IMR-90 (cell line): ENCODE measurements around the gene CYP2B6. TPM values are rescaled to one million over a fixed set of nuclear protein-coding genes. Genes with fewer than 3 reads are reported as not detected.

Source experiments
- ATAC-seq: fragments of 200-7000 bp; cut with Tn5 transposase; 2 replicates; pipeline ENCODE4 v1.9.1; 2020; ENCODE audit warnings: low read depth, mild to moderate bottlenecking, moderate library complexity
- BruUV-seq: library from RNA; stranded (reverse); fragments of 400-500 nt; replicated peaks from 2 replicates; lab custom pipeline; 2021; lab: Mats Ljungman, UMichigan
- CTCF ChIA-PET: fragments of 300-600 bp; formaldehyde crosslinking; extraction: SDS; loops from one replicate; lab custom pipeline; 2021; ENCODE audit warnings: antibody characterized with exemption; lab: Yijun Ruan, JAX
- POLR2A ChIA-PET: fragments of 300-600 bp; sonication (Branson Sonifier 250); formaldehyde crosslinking; loops from one replicate; lab custom pipeline; 2022; ENCODE audit warnings: antibody characterized with exemption; ENCODE audit not compliant: unreplicated experiment; lab: Charles Lee
- DNase-seq: peaks from one replicate; pipeline ENCODE4 v3.0.0; 2013
- H2AFZ ChIP-seq: replicated peaks from 2 replicates; pipeline ENCODE3; 2013; ENCODE audit warnings: low read length, mild to moderate bottlenecking; ENCODE audit not compliant: poor library complexity
- H2AK5ac ChIP-seq: 2 replicates; pipeline ENCODE4 v1.6.1; 2013; ENCODE audit warnings: low read depth, low read length, inconsistent platforms
- H2AK9ac ChIP-seq: replicated peaks from 2 replicates; pipeline ENCODE3; 2013; ENCODE audit warnings: mild to moderate bottlenecking, low read depth, low read length, moderate library complexity; ENCODE audit not compliant: poor library complexity
- H2BK120ac ChIP-seq: 2 replicates; pipeline ENCODE4 v1.6.1; 2013; ENCODE audit warnings: low read depth, low read length, inconsistent platforms
- H2BK15ac ChIP-seq: 3 replicates; pipeline ENCODE4 v1.6.1; 2013; ENCODE audit warnings: low read depth, low read length, inconsistent platforms
- H2BK20ac ChIP-seq: 2 replicates; pipeline ENCODE4 v1.6.1; 2013; ENCODE audit warnings: low read depth, mild to moderate bottlenecking, inconsistent platforms, low read length, moderate library complexity
- H2BK5ac ChIP-seq: 2 replicates; pipeline ENCODE4 v1.6.1; 2013; ENCODE audit warnings: mild to moderate bottlenecking, low read depth, low read length, inconsistent platforms; ENCODE audit not compliant: poor library complexity, severe bottlenecking
- H3K14ac ChIP-seq: replicated peaks from 2 replicates; pipeline ENCODE4 v1.6.1; 2013; ENCODE audit warnings: low read depth, low read length, inconsistent platforms
- H3K18ac ChIP-seq: 2 replicates; pipeline ENCODE4 v1.6.1; 2013; ENCODE audit warnings: low read depth, low read length, control low read depth
- H3K23ac ChIP-seq: 2 replicates; pipeline ENCODE4 v1.6.1; 2013; ENCODE audit warnings: low read depth, low read length, inconsistent platforms
- H3K27ac ChIP-seq: 2 replicates; pipeline ENCODE4 v1.5.1; 2013; ENCODE audit warnings: mild to moderate bottlenecking, control low read depth, low read length; ENCODE audit not compliant: insufficient read depth
- H3K27me3 ChIP-seq: 2 replicates; pipeline ENCODE4 v1.6.1; 2013; ENCODE audit warnings: low read length; ENCODE audit not compliant: control insufficient read depth, insufficient read depth
- H3K36me3 ChIP-seq: 2 replicates; pipeline ENCODE4 v1.6.1; 2013; ENCODE audit warnings: low read length, mixed read lengths; ENCODE audit not compliant: control insufficient read depth, insufficient read depth
- H3K4ac ChIP-seq: 2 replicates; pipeline ENCODE4 v1.6.1; 2013; ENCODE audit warnings: low read depth, low read length, inconsistent platforms
- H3K4me1 ChIP-seq: 2 replicates; pipeline ENCODE4 v1.6.1; 2013; ENCODE audit warnings: low read length, mixed read lengths; ENCODE audit not compliant: control insufficient read depth, insufficient read depth
- H3K4me2 ChIP-seq: 2 replicates; pipeline ENCODE4 v1.6.1; 2013; ENCODE audit warnings: low read depth, mild to moderate bottlenecking, control low read depth, low read length, moderate library complexity
- H3K4me3 ChIP-seq: 2 replicates; pipeline ENCODE4 v1.5.1; 2013; ENCODE audit warnings: low read depth, mild to moderate bottlenecking, control low read depth, low read length, moderate library complexity; ENCODE audit not compliant: insufficient read depth
- H3K56ac ChIP-seq: 2 replicates; pipeline ENCODE4 v1.6.1; 2013; ENCODE audit warnings: low read length, inconsistent platforms; ENCODE audit not compliant: insufficient read depth; ENCODE audit errors: extremely low read depth
- H3K79me1 ChIP-seq, 2 experiments: 2 replicates each; pipeline ENCODE4 v1.6.1; 2013; ENCODE audit warnings: low read length in 2 of 2, inconsistent platforms in 1 of 2, low read depth in 1 of 2
- H3K9ac ChIP-seq: 2 replicates; pipeline ENCODE4 v1.6.1; 2013; ENCODE audit warnings: low read depth, low read length, control low read depth
- H3K9me1 ChIP-seq: 2 replicates; pipeline ENCODE4 v1.6.1; 2013; ENCODE audit warnings: low read length, inconsistent platforms; ENCODE audit not compliant: insufficient read depth
- H3K9me3 ChIP-seq: 2 replicates; pipeline ENCODE4 v1.6.1; 2013; ENCODE audit warnings: low read length; ENCODE audit not compliant: control insufficient read depth, insufficient read depth
- H4K20me1 ChIP-seq: 2 replicates; pipeline ENCODE4 v1.6.1; 2013; ENCODE audit warnings: low read length, inconsistent platforms; ENCODE audit not compliant: insufficient read depth
- H4K5ac ChIP-seq: 2 replicates; pipeline ENCODE4 v1.6.1; 2013; ENCODE audit warnings: mild to moderate bottlenecking, low read depth, low read length, control low read depth
- H4K8ac ChIP-seq, 2 experiments: 2 replicates each; pipeline ENCODE4 v1.6.1; 2013; ENCODE audit warnings: low read depth in 2 of 2, low read length in 2 of 2, control low read depth in 1 of 2, inconsistent platforms in 1 of 2
- H4K91ac ChIP-seq: 2 replicates; pipeline ENCODE4 v1.6.1; 2013; ENCODE audit warnings: low read depth, low read length, inconsistent platforms; ENCODE audit not compliant: insufficient read depth
- CEBPB ChIP-seq: IDR thresholded peaks from 2 replicates; pipeline ENCODE4 v1.6.1; 2012; ENCODE audit warnings: low read depth, low read length, improper control_type of control experiment
- CHD1 ChIP-seq: IDR thresholded peaks from 2 replicates; pipeline ENCODE4 v1.6.1; 2012; ENCODE audit warnings: low read depth, low read length, improper control_type of control experiment
- NFE2L2 ChIP-seq: fragments of 150-350 bp; IDR thresholded peaks from 2 replicates; pipeline ENCODE4 v1.6.1; 2016; ENCODE audit warnings: low read depth, mild to moderate bottlenecking, low read length
- POLR2A ChIP-seq: IDR thresholded peaks from 2 replicates; pipeline ENCODE4 v1.6.1; 2012; ENCODE audit warnings: mild to moderate bottlenecking, low read depth, low read length
- RFX5 ChIP-seq: IDR thresholded peaks from 2 replicates; pipeline ENCODE4 v1.8.0; 2012; ENCODE audit warnings: low read depth, mild to moderate bottlenecking, low read length, moderate library complexity
- SMC3 ChIP-seq: fragments of 150-350 bp; IDR thresholded peaks from 2 replicates; pipeline ENCODE4 v1.6.1; 2016; ENCODE audit warnings: low read depth, mild to moderate bottlenecking, antibody characterized with exemption, low read length, moderate library complexity
- WGBS, 2 experiments: methylation state at CpG; one replicate each; pipeline versions ENCODE4 v1.1.5 to v1.1.7; 2013; ENCODE audit warnings: missing lambda C conversion rate in 2 of 2; ENCODE audit not compliant: insufficient read length in 1 of 2; ENCODE audit errors: extremely low coverage in 2 of 2; 5-methylcytosine and 5-hydroxymethylcytosine counted together
- dilution Hi-C: fragments of 300-500 bp; cut with HindIII; formaldehyde crosslinking; loops from one replicate; pipeline ENCODE4 v1.14.3; 2018; ENCODE audit warnings: low sequenced_read_pairs; ENCODE audit not compliant: unreplicated experiment
- in situ Hi-C: fragments of 300-500 bp; cut with MboI; formaldehyde crosslinking; loops from 3 replicates; pipeline ENCODE4 v1.14.3; 2019; ENCODE audit warnings: low sequenced_read_pairs, inconsistent platforms, mixed read lengths
- intact Hi-C: fragments of 100-400 bp; cut with micrococcal nuclease; formaldehyde crosslinking; loops from 2 replicates; pipeline ENCODE4 v1.10.0; 2022
- polyA plus RNA-seq, 3 experiments: library from polyadenylated mRNA; depleted of rRNA; stranded (reverse); fragments of >200 nt; gene quantifications; 2 replicates each; pipeline ENCODE4 v1.2.3, GENCODE V29; 2012; ENCODE audit warnings: low replicate concordance in 1 of 3
- total RNA-seq: library from RNA; depleted of rRNA; stranded (reverse); fragments of >200 nt; gene quantifications from 2 replicates; pipeline ENCODE4 v1.2.3, GENCODE V29; 2012
- TF ChIP-seq, protein P1 (sequence below): fragments of 150-350 bp; IDR thresholded peaks from 2 replicates; pipeline ENCODE4 v1.6.1; 2017; ENCODE audit warnings: mild to moderate bottlenecking, antibody characterized with exemption, low read length, low read depth
- TF ChIP-seq, protein P2 (sequence below): conservative IDR thresholded peaks from 2 replicates; pipeline ENCODE4 v1.5.1; 2012; ENCODE audit warnings: mild to moderate bottlenecking, low read depth, low read length, improper control_type of control experiment

CYP2B6 gene
- total and polyA plus RNA-seq, 2 of the 4 experiments (the other 2 are of a cell fraction): not detected

DNA sequence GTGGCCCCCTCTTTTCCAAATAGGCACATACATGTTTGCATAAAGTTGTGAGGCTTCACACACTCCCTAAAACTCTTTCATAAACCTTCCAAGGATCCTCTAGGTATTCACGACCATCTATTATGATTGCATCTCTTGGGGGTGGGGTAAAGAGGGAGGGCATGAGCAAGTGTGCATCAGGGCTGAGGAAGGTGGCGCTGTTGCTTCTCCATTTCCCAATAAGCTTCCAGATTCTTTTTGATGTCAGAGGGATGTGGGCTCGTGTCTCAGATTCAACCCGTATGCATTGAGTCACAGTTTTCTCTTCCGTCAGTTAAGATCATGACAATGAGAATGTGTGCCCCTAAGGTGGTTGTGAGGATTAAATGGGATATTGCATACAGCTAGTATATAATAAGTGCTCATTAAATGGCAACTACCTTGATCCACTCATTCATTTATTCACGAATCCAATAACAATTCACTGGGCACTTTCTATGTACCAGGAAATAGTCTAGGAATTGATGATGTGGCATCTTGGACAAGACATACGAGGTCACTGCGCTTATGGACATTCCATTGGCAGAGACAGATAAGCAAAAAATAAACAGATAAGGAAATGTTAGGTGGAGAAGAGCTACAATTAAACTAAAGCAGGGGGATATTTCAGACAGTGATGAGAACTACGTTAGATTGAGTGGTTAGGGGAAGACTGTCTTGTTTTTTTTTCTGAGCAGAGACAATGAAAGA, 10.3 kb downstream of the CYP2B6 start:
- ChIA-PET POLR2A (no interaction called here), CTCF (no interaction called here)
- no peak overlapping the region for H2AK5ac ChIP-seq
- H2BK120ac ChIP-seq: no peak overlapping the region
- H4K91ac ChIP-seq: no peak overlapping the region
- H4K20me1 ChIP-seq: no peaks in the 10 kb centered on the region
- no peak overlapping the region for H2BK15ac ChIP-seq
- no peaks in the 10 kb centered on the region for H3K9me3 ChIP-seq
- H3K56ac ChIP-seq: no peak overlapping the region
- no peak overlapping the region for H4K8ac ChIP-seq
- intact Hi-C loops: no loop called here
- no peak overlapping the region for H4K5ac ChIP-seq
- H3K27ac ChIP-seq: no peak overlapping the region
- no peak for TF ChIP-seq SMC3
- no peak for TF ChIP-seq NFE2L2
- TF ChIP-seq RFX5: no peak
- no peak for TF ChIP-seq POLR2A
- TF ChIP-seq, protein P1, sequence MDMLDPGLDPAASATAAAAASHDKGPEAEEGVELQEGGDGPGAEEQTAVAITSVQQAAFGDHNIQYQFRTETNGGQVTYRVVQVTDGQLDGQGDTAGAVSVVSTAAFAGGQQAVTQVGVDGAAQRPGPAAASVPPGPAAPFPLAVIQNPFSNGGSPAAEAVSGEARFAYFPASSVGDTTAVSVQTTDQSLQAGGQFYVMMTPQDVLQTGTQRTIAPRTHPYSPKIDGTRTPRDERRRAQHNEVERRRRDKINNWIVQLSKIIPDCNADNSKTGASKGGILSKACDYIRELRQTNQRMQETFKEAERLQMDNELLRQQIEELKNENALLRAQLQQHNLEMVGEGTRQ: no peak
- TF ChIP-seq, protein P2, sequence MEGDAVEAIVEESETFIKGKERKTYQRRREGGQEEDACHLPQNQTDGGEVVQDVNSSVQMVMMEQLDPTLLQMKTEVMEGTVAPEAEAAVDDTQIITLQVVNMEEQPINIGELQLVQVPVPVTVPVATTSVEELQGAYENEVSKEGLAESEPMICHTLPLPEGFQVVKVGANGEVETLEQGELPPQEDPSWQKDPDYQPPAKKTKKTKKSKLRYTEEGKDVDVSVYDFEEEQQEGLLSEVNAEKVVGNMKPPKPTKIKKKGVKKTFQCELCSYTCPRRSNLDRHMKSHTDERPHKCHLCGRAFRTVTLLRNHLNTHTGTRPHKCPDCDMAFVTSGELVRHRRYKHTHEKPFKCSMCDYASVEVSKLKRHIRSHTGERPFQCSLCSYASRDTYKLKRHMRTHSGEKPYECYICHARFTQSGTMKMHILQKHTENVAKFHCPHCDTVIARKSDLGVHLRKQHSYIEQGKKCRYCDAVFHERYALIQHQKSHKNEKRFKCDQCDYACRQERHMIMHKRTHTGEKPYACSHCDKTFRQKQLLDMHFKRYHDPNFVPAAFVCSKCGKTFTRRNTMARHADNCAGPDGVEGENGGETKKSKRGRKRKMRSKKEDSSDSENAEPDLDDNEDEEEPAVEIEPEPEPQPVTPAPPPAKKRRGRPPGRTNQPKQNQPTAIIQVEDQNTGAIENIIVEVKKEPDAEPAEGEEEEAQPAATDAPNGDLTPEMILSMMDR: no peak
- no peak for TF ChIP-seq CHD1
- no peak for TF ChIP-seq CEBPB
- H3K23ac ChIP-seq: no peak overlapping the region
- H3K27me3 ChIP-seq: no peaks in the 10 kb centered on the region; the same call in 1 of the 2 replicates
- dilution Hi-C loops: no loop called here
- no peak overlapping the region for H2AK9ac ChIP-seq
- H2BK5ac ChIP-seq: no peak overlapping the region
- no peak overlapping the region for H3K4me2 ChIP-seq
- no peak overlapping the region for H3K4me3 ChIP-seq
- H3K79me1 ChIP-seq: no peaks in the 10 kb centered on the region
- no peak overlapping the region for H3K14ac ChIP-seq
- no peaks in the 10 kb centered on the region for H3K36me3 ChIP-seq
- in situ Hi-C loops: no loop called here
- H2BK20ac ChIP-seq: no peak overlapping the region
- H3K18ac ChIP-seq: no peak overlapping the region
- BruUV-seq: no TSS peak
- no peaks in the 10 kb centered on the region for H3K9me1 ChIP-seq
- no peaks in the 10 kb centered on the region for H3K4me1 ChIP-seq
- no peak overlapping the region for H2AFZ ChIP-seq
- WGBS, 2 experiments: 63% methylated on average over 2 of the region's 9 CpGs; no CpG with 5 or more reads in 1 of the 2 experiments
- H3K4ac ChIP-seq: no peak overlapping the region
- DNase-seq (no peak), ATAC-seq (no peak)
- H3K9ac ChIP-seq: no peak overlapping the region
